Activated CD4-positive, CD25-positive, alpha-beta regulatory T cell treated with anti-CD3 and anti-CD28 coated beads, Interleukin-2, amount 50 U/mL, for 72 hours (primary cell): ENCODE results near the gene WNT5B.
"Not testable (repeated sequence)": the region's sequence is repeated elsewhere in the genome, so short reads cannot be mapped to it uniquely, and the experiment has no call there.

Experiments
- DNase-seq: peaks from one replicate; pipeline ENCODE4 v3.0.0; 2021

Gene WNT5B

GRCh38 chr12:1602706-1603105 lies 26.3 kb upstream of the WNT5B start:
- DNase-seq = not testable (repeated sequence)

DNA sequence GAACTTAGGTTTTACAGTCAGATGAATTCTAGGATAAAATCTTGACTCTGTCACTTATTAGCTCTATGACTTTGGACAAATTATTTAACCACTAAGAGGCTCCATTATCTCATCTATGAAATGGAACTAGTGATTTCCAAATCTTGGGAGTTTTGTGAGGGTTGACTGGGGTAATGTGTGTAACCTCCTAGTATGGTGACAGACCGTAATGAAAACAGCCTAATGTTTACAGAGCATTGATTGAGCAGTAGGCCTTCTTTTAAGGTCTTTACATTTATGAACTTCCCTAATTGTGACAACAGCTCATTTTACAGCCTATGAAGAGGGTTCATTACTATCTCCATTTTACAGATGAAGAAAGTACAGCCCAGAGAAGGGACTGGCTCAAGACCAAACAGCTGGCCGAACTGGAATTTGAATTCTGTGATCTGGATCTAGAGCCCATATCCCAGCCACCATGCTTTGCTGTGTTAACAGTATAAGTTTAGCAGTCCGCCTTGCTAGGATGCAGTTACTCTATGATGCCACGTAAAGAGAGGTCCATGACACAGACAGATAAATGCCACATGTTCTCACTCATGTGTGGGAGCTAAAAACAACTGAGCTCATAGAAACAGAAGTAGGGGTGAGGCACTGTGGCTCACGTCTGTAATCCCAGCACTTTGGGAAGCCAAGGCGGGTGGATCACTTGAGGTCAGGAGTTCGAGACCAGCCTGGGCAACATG lies 25.6 kb upstream of the WNT5B start:
- DNase-seq = no peak

GRCh38 chr12:1604464-1604863 lies 24.6 kb upstream of the WNT5B start:
- no peak for DNase-seq

GRCh38 chr12:1605129-1606020 lies 23.7 kb upstream of the WNT5B start:
- peak; percentile 38 for DNase-seq

DNA sequence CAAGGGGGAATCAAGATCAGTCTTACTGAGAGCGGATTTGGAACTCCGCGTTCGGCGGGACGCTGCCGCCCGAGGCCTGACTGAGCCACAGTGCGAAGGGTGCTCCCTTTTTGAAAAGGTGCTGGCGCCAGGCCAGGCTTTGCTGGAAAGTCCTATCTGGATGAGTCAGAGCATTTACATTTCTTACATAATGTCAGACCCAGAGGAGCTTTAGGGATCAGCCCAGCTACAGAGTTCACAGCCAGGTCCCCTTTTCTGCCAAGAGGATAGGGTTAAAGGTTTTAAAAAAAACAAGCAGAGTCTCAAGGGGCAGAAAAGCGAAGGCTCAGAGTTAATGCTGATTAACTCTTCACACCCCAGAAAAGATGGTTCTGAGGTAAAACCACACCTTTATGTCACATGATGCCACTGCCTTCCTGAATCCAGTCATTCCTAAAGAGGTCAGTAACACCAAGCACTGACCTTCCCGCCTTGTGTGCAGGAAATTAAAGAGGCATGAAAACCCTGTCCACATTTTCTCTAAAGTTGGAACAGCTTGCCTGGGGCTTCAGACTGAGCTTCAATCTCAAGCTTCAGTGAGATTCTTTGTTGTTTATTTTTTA lies 22.9 kb upstream of the WNT5B start:
- peak; percentile 65 for DNase-seq

GRCh38 chr12:1607940-1608712 lies 20.9 kb upstream of the WNT5B start:
- DNase-seq = no peak

DNA sequence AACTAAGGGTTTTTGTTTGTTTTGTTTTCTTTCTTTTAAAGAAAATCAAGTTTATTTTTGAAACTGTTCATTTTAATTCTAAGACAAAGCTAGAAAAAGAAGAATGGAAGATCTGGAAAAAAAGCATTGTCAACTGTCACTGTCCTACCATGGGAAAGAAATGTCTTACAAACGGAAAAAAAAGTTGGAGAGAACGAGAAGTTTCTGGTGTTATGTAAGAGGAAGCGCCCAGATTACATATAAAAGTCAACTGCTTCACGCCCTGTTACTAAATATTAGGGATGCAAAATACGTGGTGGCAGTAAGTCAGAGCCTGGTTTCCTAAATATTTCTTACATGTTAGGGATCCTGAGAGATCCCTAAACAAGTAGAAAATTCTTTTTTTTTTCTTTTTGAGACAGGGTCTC lies 20.3 kb upstream of the WNT5B start:
- no peak for DNase-seq

GRCh38 chr12:1610072-1610643 lies 18.9 kb upstream of the WNT5B start:
- no peak for DNase-seq

DNA sequence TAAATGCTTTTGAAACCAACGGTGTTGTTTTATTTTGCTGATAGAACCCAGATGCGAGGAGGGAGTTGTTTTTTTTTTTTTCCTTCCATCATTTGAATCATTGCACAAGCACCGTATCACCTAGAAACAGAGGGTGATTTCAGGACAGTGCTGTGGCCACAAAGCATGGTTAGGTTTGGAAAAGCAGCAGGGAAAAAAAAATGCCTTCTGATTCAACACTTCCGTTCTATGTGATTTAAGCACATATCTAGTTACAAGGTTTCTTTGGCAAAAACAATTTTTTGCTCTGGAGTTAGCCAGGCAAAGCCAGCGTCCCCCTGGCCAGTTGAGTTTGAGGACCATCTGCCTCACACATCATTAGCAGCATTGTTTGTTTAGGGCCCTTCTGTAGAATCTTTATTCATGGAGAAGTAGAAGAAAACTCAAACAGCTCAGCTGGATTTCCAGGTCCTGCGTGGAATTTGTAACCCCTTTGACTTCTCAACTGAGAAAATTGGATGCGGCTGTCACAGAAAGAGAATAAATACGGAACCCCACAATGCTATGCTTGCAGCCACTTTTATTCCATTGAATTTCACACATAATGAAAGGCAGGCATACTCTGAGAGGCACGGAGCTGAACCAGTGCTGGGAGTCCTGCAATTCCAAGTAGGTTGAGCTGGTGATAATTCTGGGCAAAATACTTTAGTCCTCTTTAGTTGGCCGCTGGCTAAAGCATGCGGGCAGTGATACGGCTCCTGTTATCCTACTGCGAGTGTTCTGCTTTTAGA lies 17.0 kb upstream of the WNT5B start:
- DNase-seq = no peak

GRCh38 chr12:1613860-1614259 lies 15.2 kb upstream of the WNT5B start:
- DNase-seq = no peak

- DNase-seq = no peak
Observed at GRCh38 chr12:1614360-1614759, 14.7 kb upstream of the WNT5B start.

- DNase-seq = no peak
Observed at GRCh38 chr12:1616233-1617066, 12.6 kb upstream of the WNT5B start.

GRCh38 chr12:1618489-1618888 lies 10.5 kb upstream of the WNT5B start:
- DNase-seq = no peak

DNA sequence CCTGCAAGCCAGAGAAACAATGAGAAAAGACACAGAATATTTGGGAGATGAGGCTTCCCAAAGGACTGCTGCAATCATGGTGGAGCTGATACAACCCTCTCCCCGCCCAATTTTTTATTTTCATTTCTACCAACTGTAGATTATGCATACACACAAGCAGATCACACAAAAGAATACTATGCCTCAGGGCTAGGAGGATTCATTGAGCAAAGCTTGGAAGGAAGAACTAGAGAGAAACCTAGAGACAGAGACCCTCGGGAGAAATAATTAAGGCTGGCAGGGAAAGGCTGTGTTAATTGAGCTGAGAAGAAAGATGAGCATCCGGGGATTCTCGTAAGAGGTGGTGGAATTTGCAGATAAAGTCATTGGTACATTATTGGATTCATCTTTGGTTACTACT lies 9.9 kb upstream of the WNT5B start:
- no peak for DNase-seq

- DNase-seq = no peak
Observed at GRCh38 chr12:1619587-1619986, 9.4 kb upstream of the WNT5B start.

GRCh38 chr12:1620092-1620491 lies 8.9 kb upstream of the WNT5B start:
- no peak for DNase-seq

DNA sequence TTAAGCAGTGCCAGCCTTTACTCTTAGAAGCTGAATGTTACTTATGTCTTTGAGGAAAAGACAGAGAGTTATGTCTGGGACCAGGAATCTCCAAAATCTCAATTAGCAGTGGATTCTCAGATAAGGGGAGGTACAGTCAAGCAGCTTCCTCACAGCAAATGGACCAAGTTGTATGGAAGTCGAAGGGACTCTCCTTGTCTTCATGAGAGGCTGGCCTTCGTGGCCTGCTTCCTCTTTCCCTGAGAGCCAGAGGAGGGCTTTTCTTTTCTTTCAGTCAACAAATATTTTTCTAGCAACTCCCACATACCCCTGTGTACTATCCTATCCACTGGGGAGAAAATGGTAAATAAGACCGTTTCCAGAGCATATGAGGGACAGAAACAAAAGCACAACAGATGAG lies 6.6 kb upstream of the WNT5B start:
- DNase-seq = no peak

DNA sequence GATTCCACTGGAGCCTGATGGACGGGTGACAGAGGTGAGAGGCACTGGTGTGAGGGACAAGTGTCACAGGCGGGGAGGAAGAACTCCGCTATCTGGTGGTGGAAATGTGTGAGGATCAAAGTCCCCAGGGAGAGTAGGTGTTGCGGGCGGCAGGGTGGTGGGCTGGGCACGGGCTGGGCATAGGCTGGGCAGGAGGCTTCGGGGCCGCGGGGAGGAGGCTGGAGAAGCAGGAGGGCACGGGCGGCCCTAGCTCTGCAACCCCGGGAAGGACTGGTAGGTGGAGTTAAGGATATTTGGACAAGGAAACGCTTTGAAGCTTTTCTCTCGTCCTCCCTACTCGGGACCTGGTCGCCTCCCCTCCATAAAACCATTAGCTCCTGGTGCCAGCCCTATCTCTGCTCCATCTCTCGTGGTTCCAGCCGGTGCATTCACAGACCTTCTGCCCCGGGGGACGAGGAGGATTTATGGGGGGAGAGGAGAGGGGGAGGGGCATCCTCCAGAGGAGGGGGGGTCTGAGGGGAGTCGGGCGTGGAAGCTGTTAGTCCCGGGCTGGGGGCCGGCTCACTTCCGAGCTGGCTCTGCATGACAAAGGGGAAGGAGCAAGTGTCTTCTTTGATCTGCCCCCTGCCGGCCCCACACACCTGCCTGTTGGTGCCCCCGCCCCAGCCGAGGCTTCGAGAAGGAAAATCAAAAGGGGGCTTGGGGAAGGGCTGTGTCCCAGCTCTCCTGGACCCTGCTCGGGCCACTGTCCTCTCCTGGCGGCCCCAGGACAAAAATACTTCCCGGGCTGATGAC lies 504 bp downstream of the WNT5B start:
- no peak for DNase-seq

DNA sequence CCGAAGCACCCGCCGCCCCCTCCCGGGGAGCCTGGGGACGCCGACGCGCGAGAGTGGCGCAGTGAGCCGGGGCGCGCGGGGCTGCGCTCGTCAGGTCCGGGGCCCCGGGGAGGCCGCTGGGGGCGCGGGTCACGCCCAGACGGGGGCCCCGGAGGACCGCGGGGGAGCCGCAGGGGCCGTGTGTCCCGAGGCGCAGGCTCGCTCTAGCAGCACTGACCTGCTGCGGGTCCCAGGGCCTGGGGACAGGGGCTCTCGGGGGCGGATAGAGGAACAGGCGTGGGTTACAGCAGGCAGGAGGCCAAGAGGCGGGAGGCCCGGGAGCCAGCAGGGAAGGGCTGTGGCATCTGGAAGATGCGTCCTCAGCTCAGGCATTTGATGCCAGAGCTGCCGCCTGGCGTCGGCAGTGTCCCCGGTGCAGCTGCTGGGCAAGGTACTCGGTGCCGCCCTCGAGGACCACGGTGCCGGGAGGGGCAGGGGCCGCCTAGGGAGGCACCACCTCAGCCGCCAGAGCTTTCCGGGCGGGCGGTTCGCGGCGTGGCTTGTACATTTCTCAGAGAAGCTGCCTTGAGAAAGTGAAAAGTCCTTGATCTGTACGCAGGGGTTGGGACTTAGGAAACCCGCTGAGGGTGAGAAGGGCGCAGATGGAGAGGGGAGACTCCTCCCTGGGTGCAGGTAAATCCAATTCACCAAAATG lies 1.2 kb downstream of the WNT5B start:
- DNase-seq = no peak
